A549 (cell line): Measurements from ENCODE around the gene TPRN. TPM values are rescaled to one million over a fixed set of nuclear protein-coding genes. Genes with fewer than 3 reads are reported as not detected.

ENCODE experiments used
- ATAC-seq, 2 experiments: fragments of 200-7000 bp in 1 of 2; fragments of >200 bp in 1 of 2; cut with Nextera tagmentation in 1 of 2; cut with Tn5 transposase in 1 of 2; 3 replicates each; pipeline versions ENCODE4 v1.8.0 to v1.9.1; 2018 to 2020; ENCODE audit warnings: mild to moderate bottlenecking in 1 of 2, moderate library complexity in 1 of 2
- CTCF ChIA-PET: fragments of 300-600 bp; sonication (Branson Sonifier 250); formaldehyde crosslinking; extraction: SDS; loops from one replicate; lab custom pipeline; 2021; ENCODE audit warnings: antibody characterized with exemption, inconsistent platforms; lab: Yijun Ruan, JAX
- POLR2A ChIA-PET: fragments of 350-600 bp; formaldehyde crosslinking; extraction: SDS; loops from one replicate; lab custom pipeline; 2021; ENCODE audit warnings: antibody characterized with exemption, inconsistent platforms; lab: Yijun Ruan, JAX
- DNase-seq, 2 experiments: peaks; one replicate each; pipeline versions ENCODE4 v3.0.0 to v3.0.0-alpha.2; 2011 to 2016; ENCODE audit warnings: low read depth in 1 of 2, low spot score in 1 of 2
- FAIRE-seq: peaks from 2 replicates; lab custom pipeline; 2011; peaks lifted over from hg19 to GRCh38; lab: Jason Lieb, UNC
- H3K27ac ChIP-seq, 2 experiments: fragments of >200 bp; sonication (Bioruptor Twin); formaldehyde crosslinking; 3 replicates each; pipeline ENCODE4 v1.5.1; 2016 to 2017
- H3K4me1 ChIP-seq: fragments of >200 bp; sonication (Bioruptor Twin); formaldehyde crosslinking; 3 replicates; pipeline ENCODE4 v1.6.1; 2016
- H3K4me2 ChIP-seq: fragments of >200 bp; sonication (Bioruptor Twin); formaldehyde crosslinking; 3 replicates; pipeline ENCODE4 v1.6.1; 2016
- H3K4me3 ChIP-seq: fragments of >200 bp; sonication (Bioruptor Twin); formaldehyde crosslinking; 3 replicates; pipeline ENCODE4 v1.5.1; 2016
- H3K9me3 ChIP-seq: fragments of >200 bp; sonication (Bioruptor Twin); formaldehyde crosslinking; 3 replicates; pipeline ENCODE4 v1.6.1; 2016
- BHLHE40 ChIP-seq: IDR thresholded peaks from 2 replicates; pipeline ENCODE4 v1.6.1; 2012; ENCODE audit warnings: low read depth, low read length, inconsistent platforms
- CBX2 ChIP-seq: fragments of 200-600 bp; sonication (generic); IDR thresholded peaks from 2 replicates; pipeline ENCODE4 v1.6.1; 2016; ENCODE audit warnings: low read depth, mild to moderate bottlenecking, borderline replicate concordance
- CHD2 ChIP-seq: fragments of 150-350 bp; IDR thresholded peaks from 2 replicates; pipeline ENCODE4 v1.6.1; 2014; ENCODE audit warnings: low read length; ENCODE audit not compliant: partially characterized antibody
- CHD4 ChIP-seq: fragments of 200-600 bp; sonication (generic); IDR thresholded peaks from 2 replicates; pipeline ENCODE4 v1.6.1; 2016; ENCODE audit warnings: antibody characterized with exemption, mild to moderate bottlenecking, borderline replicate concordance
- EHMT2 ChIP-seq: fragments of 200-600 bp; sonication (generic); IDR thresholded peaks from 2 replicates; pipeline ENCODE4 v1.6.1; 2016; ENCODE audit warnings: antibody characterized with exemption, low read depth, mild to moderate bottlenecking, moderate library complexity
- FOSB ChIP-seq: fragments of 250-450 bp; sonication (Bioruptor Pico); IDR thresholded peaks from 2 replicates; pipeline ENCODE4 v1.5.0; 2020; ENCODE audit warnings: mild to moderate bottlenecking, moderate library complexity
- FOXS1 ChIP-seq: fragments of 250-450 bp; sonication (Bioruptor Pico); IDR thresholded peaks from 2 replicates; pipeline ENCODE4 v1.5.0; 2020; ENCODE audit warnings: mild to moderate bottlenecking, moderate library complexity
- HDAC2 ChIP-seq: fragments of 200-600 bp; sonication (generic); IDR thresholded peaks from 2 replicates; pipeline ENCODE4 v1.6.1; 2016
- HEYL ChIP-seq: fragments of 250-450 bp; sonication (Bioruptor Pico); IDR thresholded peaks from 2 replicates; pipeline ENCODE4 v1.8.0; 2021; ENCODE audit warnings: mild to moderate bottlenecking, moderate library complexity
- KDM1A ChIP-seq: fragments of 200-600 bp; sonication (generic); IDR thresholded peaks from 2 replicates; pipeline ENCODE4 v1.6.1; 2016; ENCODE audit warnings: low read depth, mild to moderate bottlenecking
- MAFK ChIP-seq: fragments of 450-650 bp; IDR thresholded peaks from 2 replicates; pipeline ENCODE4 v1.6.1; 2014; ENCODE audit not compliant: partially characterized antibody
- MYC ChIP-seq: IDR thresholded peaks from 2 replicates; pipeline ENCODE4 v1.6.1; 2012; ENCODE audit warnings: mild to moderate bottlenecking, inconsistent platforms, low read length, improper control_type of control experiment, borderline replicate concordance
- NFE2L2 ChIP-seq: fragments of 150-350 bp; conservative IDR thresholded peaks from 2 replicates; pipeline ENCODE4 v1.6.1; 2014; ENCODE audit warnings: low read length
- NR3C1 ChIP-seq: fragments of >200 bp; sonication (Bioruptor Twin); formaldehyde crosslinking; IDR thresholded peaks from 3 replicates; pipeline ENCODE4 v1.6.1; 2017
- PHF8 ChIP-seq: fragments of 200-600 bp; sonication (generic); IDR thresholded peaks from 2 replicates; pipeline ENCODE4 v1.6.1; 2016; ENCODE audit warnings: low read depth, mild to moderate bottlenecking, antibody characterized with exemption, moderate library complexity, borderline replicate concordance
- RCOR1 ChIP-seq: fragments of 150-350 bp; IDR thresholded peaks from 2 replicates; pipeline ENCODE4 v1.6.1; 2014; ENCODE audit warnings: antibody characterized with exemption, low read length, low read depth
- SMC3 ChIP-seq: fragments of >200 bp; sonication (Bioruptor Twin); formaldehyde crosslinking; IDR thresholded peaks from 3 replicates; pipeline ENCODE4 v1.6.1; 2018; ENCODE audit warnings: inconsistent platforms
- SREBF2 ChIP-seq: fragments of 450-650 bp; IDR thresholded peaks from 2 replicates; pipeline ENCODE4 v1.6.1; 2014; ENCODE audit warnings: mild to moderate bottlenecking, moderate library complexity
- TFCP2L1 ChIP-seq: fragments of 250-450 bp; sonication (Bioruptor Pico); IDR thresholded peaks from 2 replicates; pipeline ENCODE4 v1.5.0; 2021; ENCODE audit warnings: mild to moderate bottlenecking
- TP53 ChIP-seq: fragments of 250-450 bp; sonication (Bioruptor Pico); IDR thresholded peaks from 2 replicates; pipeline ENCODE4 v1.5.0; 2021; ENCODE audit warnings: mild to moderate bottlenecking, moderate library complexity
- WGBS: methylation state at CpG from one replicate; pipeline ENCODE4 v1.1.6; 2017; ENCODE audit errors: missing lambda C conversion rate; 5-methylcytosine and 5-hydroxymethylcytosine counted together
- polyA plus RNA-seq, 4 experiments: library from polyadenylated mRNA; depleted of rRNA in 3 of 4; stranded (reverse); fragments of >200 nt; fragmentation: RNase III in 1 of 4; extraction: RNeasy Plus Mini Kit Qiagen cat#74134 plus additional on column Dnase treatment in 1 of 4; gene quantifications; 2 replicates in 3 of 4; 3 replicates in 1 of 4; pipeline ENCODE4 v1.2.3, GENCODE V29; 2011 to 2017
- TF ChIP-seq, protein P1 (sequence below): fragments of 250-450 bp; sonication (Bioruptor Pico); IDR thresholded peaks from 2 replicates; pipeline ENCODE4 v1.5.0; 2021; ENCODE audit warnings: mild to moderate bottlenecking, moderate library complexity, borderline replicate concordance
- TF ChIP-seq, protein P2 (sequence below): IDR thresholded peaks from 2 replicates; pipeline ENCODE4 v1.6.1; 2012
- TF ChIP-seq, protein P3 (sequence below): fragments of 250-450 bp; sonication (Bioruptor Pico); IDR thresholded peaks from 2 replicates; pipeline ENCODE4 v1.5.0; 2020; ENCODE audit warnings: low read depth, mild to moderate bottlenecking, moderate library complexity
- TF ChIP-seq, protein P4 (sequence below): fragments of >200 bp; sonication (Bioruptor Twin); formaldehyde crosslinking; IDR thresholded peaks from 3 replicates; pipeline ENCODE4 v1.6.1; 2016
- TF ChIP-seq, protein P5 (sequence below): IDR thresholded peaks from 2 replicates; pipeline ENCODE4 v1.6.1; 2012; ENCODE audit warnings: low read depth, borderline replicate concordance

TPRN gene
- polyA plus RNA-seq, 2 of the 4 experiments (the other 2 are of a cell fraction), result 2.1 to 6.5 TPM

DNA sequence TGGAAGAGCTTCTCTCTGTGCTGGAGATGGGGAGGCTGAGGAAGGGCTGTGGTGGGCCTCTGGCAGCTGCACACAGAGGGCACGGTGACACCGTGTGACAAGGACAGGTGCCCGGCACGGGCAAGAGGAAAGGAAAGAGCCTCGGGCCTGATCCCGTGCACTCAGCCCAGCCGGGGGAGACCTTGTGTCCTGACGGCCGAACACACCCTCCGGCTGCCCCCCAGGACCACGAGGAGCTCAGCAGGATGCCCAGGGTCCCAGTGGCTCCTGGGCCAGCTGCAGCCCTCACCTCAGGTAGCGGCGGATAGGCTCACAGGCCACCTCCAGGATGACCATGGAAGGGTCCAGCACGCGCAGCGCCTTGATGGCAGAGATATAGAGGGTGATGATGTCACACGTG, 17.7 kb downstream of the TPRN start:
- Histone ChIP-seq H3K4me3 (no peak overlapping the region), H3K9me3 (no peaks in the 10 kb centered on the region), H3K4me1 (peaks cover 11% of the 10 kb centered on the region), H3K4me2 (no peak overlapping the region), H3K27ac (no peak overlapping the region)
- POLR2A ChIA-PET, result no interaction called here
- 95% methylated on average over 12 of the region's 17 CpGs for WGBS
- DNase-seq (no peak), ATAC-seq (no peak), FAIRE-seq (no peak)
- CTCF ChIA-PET, result interaction anchor here (0.8 to 1.7 kb wide), 7 partner anchors 8 to 115 kb away, joined by 3 to 7 read pairs (median 3); partner anchors contain the start of genes RNF224 and TMEM210
- TF ChIP-seq CBX2 (no peak), BHLHE40 (no peak), EHMT2 (no peak), CHD4 (no peak), TP53 (no peak), NFE2L2 (no peak), RCOR1 (no peak), MYC (no peak), NR3C1 (no peak)
- TF ChIP-seq, protein P1, sequence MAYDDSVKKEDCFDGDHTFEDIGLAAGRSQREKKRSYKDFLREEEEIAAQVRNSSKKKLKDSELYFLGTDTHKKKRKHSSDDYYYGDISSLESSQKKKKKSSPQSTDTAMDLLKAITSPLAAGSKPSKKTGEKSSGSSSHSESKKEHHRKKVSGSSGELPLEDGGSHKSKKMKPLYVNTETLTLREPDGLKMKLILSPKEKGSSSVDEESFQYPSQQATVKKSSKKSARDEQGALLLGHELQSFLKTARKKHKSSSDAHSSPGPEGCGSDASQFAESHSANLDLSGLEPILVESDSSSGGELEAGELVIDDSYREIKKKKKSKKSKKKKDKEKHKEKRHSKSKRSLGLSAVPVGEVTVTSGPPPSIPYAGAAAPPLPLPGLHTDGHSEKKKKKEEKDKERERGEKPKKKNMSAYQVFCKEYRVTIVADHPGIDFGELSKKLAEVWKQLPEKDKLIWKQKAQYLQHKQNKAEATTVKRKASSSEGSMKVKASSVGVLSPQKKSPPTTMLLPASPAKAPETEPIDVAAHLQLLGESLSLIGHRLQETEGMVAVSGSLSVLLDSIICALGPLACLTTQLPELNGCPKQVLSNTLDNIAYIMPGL (CRISPR knock-in tag), result no peak
- TF ChIP-seq, protein P2, sequence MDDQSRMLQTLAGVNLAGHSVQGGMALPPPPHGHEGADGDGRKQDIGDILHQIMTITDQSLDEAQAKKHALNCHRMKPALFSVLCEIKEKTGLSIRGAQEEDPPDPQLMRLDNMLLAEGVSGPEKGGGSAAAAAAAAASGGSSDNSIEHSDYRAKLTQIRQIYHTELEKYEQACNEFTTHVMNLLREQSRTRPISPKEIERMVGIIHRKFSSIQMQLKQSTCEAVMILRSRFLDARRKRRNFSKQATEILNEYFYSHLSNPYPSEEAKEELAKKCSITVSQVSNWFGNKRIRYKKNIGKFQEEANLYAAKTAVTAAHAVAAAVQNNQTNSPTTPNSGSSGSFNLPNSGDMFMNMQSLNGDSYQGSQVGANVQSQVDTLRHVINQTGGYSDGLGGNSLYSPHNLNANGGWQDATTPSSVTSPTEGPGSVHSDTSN, result no peak
- TF ChIP-seq, protein P3, sequence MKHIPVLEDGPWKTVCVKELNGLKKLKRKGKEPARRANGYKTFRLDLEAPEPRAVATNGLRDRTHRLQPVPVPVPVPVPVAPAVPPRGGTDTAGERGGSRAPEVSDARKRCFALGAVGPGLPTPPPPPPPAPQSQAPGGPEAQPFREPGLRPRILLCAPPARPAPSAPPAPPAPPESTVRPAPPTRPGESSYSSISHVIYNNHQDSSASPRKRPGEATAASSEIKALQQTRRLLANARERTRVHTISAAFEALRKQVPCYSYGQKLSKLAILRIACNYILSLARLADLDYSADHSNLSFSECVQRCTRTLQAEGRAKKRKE (CRISPR knock-in tag), result no peak
- TF ChIP-seq, protein P4, sequence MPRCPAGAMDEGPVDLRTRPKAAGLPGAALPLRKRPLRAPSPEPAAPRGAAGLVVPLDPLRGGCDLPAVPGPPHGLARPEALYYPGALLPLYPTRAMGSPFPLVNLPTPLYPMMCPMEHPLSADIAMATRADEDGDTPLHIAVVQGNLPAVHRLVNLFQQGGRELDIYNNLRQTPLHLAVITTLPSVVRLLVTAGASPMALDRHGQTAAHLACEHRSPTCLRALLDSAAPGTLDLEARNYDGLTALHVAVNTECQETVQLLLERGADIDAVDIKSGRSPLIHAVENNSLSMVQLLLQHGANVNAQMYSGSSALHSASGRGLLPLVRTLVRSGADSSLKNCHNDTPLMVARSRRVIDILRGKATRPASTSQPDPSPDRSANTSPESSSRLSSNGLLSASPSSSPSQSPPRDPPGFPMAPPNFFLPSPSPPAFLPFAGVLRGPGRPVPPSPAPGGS, result no peak
- TF ChIP-seq, all 56 proteins: peak for 0

DNA sequence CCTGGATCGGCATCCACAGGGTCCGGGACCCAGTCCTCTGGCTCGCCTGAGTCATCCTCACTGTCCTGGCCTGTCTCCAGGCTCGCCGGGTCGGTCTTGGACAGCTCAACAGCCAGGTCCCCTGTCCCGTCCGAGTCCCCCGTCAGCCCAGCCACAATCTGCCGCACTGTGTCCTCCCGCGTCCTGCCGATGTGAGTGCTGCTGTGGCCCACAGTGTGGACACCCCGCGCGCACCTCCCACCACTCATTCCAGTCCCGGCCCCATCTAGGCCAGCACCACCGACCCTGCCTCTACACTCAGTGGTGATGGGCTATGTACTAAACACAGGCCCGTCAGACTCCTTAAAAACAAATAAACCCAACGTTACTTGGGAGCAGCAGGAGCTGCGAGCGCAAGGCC, 18.9 kb downstream of the TPRN start:
- Histone ChIP-seq H3K4me1 (peaks cover 1% of the 10 kb centered on the region; the same call in 2 of the 3 replicates), H3K9me3 (no peaks in the 10 kb centered on the region), H3K4me2 (no peak overlapping the region), H3K4me3 (no peak overlapping the region)
- WGBS, result 97% methylated on average over 22 of the region's 22 CpGs
- POLR2A ChIA-PET, result interaction anchor here (0.9 to 1.3 kb wide), 3 partner anchors 19 to 59 kb away, joined by 4 to 5 read pairs (median 4); partner anchors contain the start of genes TPRN and TUBB4B
- ATAC-seq, result no peak
- DNase-seq, result no peak
- no peak for TF ChIP-seq HDAC2
- TF ChIP-seq SREBF2, result no peak
- no peak for TF ChIP-seq PHF8
- TF ChIP-seq CHD4, result no peak
- TF ChIP-seq CHD2, result no peak
- no peak for TF ChIP-seq BHLHE40
- no peak for TF ChIP-seq FOXS1 (CRISPR knock-in tag)
- TF ChIP-seq, protein P5, sequence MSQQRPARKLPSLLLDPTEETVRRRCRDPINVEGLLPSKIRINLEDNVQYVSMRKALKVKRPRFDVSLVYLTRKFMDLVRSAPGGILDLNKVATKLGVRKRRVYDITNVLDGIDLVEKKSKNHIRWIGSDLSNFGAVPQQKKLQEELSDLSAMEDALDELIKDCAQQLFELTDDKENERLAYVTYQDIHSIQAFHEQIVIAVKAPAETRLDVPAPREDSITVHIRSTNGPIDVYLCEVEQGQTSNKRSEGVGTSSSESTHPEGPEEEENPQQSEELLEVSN, result no peak
- TF ChIP-seq FOSB (CRISPR knock-in tag), result no peak
- TF ChIP-seq HEYL (CRISPR knock-in tag), result no peak
- no peak for TF ChIP-seq MAFK
- no peak for TF ChIP-seq KDM1A
- no peak for TF ChIP-seq SMC3
- no peak for TF ChIP-seq TFCP2L1 (CRISPR knock-in tag)
- TF ChIP-seq, all 56 proteins: peak for 0
- CTCF ChIA-PET, result interaction anchor here (1.2 to 16.5 kb wide), 4 partner anchors 9 to 55 kb away, joined by 3 to 156 read pairs (median 4); partner anchors contain the start of genes ANAPC2 and SSNA1
- H3K27ac ChIP-seq, result no peak overlapping the region
- FAIRE-seq, result no peak
